Hepatocyte (in vitro differentiated cells): ENCODE data around the gene CLIC5.

Experiments used
- CTCF ChIP-seq: fragments of 200-600 bp; sonication (generic); IDR thresholded peaks from 2 replicates; pipeline ENCODE4 v1.5.1; 2016; ENCODE audit warnings: antibody characterized with exemption, mild to moderate bottlenecking; ENCODE audit not compliant: poor library complexity
- EZH2 ChIP-seq: fragments of 200-600 bp; sonication (generic); IDR thresholded peaks from 2 replicates; pipeline ENCODE4 v1.6.1; 2016; ENCODE audit warnings: antibody characterized with exemption, mild to moderate bottlenecking, borderline replicate concordance

- TF ChIP-seq CTCF (no peak), EZH2 (no peak)
Observed at GRCh38 chr6:46044881-46045617, 29.4 kb upstream of the CLIC5 start.
